Fibroblast of lung (primary cell): Measurements from ENCODE around the gene CAMK2B.

ENCODE experiments used
- EZH2 ChIP-seq: IDR thresholded peaks from 2 replicates; pipeline ENCODE4 v1.5.1; 2012; ENCODE audit warnings: low read length, control low read depth, mild to moderate bottlenecking; ENCODE audit errors: missing control alignments
- TF ChIP-seq, protein P1 (sequence below), 2 donors: IDR thresholded peaks in 1 of 2; conservative IDR thresholded peaks in 1 of 2; 1 replicate in 1 of 2; 2 replicates in 1 of 2; pipeline ENCODE4 v1.5.1; 2011 to 2012; ENCODE audit warnings: low read length in 2 of 2, control low read depth in 1 of 2, inconsistent platforms in 1 of 2, low read depth in 1 of 2, mild to moderate bottlenecking in 1 of 2

- TF ChIP-seq EZH2, result no peak
- TF ChIP-seq, protein P1, sequence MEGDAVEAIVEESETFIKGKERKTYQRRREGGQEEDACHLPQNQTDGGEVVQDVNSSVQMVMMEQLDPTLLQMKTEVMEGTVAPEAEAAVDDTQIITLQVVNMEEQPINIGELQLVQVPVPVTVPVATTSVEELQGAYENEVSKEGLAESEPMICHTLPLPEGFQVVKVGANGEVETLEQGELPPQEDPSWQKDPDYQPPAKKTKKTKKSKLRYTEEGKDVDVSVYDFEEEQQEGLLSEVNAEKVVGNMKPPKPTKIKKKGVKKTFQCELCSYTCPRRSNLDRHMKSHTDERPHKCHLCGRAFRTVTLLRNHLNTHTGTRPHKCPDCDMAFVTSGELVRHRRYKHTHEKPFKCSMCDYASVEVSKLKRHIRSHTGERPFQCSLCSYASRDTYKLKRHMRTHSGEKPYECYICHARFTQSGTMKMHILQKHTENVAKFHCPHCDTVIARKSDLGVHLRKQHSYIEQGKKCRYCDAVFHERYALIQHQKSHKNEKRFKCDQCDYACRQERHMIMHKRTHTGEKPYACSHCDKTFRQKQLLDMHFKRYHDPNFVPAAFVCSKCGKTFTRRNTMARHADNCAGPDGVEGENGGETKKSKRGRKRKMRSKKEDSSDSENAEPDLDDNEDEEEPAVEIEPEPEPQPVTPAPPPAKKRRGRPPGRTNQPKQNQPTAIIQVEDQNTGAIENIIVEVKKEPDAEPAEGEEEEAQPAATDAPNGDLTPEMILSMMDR (conservative IDR thresholded peaks at IDR 0.05 in 1 of 2, IDR thresholded peaks at IDR 0.05 in 1 of 2; ENCODE audit: low read depth in 1 of 2, low read length in 2 of 2), result no peak
These were observed 13.2 kb upstream of the CAMK2B start for GRCh38 chr7:44338600-44338999.
